Tibial nerve (tissue), 4 donors: Measurements from ENCODE around the gene OR52H1. TPM values are rescaled to one million over a fixed set of nuclear protein-coding genes. Genes with fewer than 3 reads are reported as not detected.

Experiments
- DNase-seq, 2 donors: peaks; one replicate each; pipeline ENCODE4 v3.0.0-alpha.2; 2019; ENCODE audit warnings: low spot score in 2 of 2
- H3K27ac ChIP-seq, 4 donors: fragments of 200-600 bp; sonication (generic) in 3 of 4; one replicate each; pipeline ENCODE4 v1.5.1; 2017 to 2019; ENCODE audit warnings: mild to moderate bottlenecking in 1 of 4
- H3K27me3 ChIP-seq, 2 donors: fragments of 200-600 bp; sonication (generic) in 1 of 2; one replicate each; pipeline versions ENCODE4 v1.5.1 to v1.6.0; 2017 to 2019
- H3K36me3 ChIP-seq, 3 donors: fragments of 200-600 bp; sonication (generic); one replicate each; pipeline ENCODE4 v1.5.1; 2018 to 2019
- H3K4me1 ChIP-seq, 4 donors: fragments of 200-600 bp; sonication (generic) in 3 of 4; one replicate each; pipeline ENCODE4 v1.5.1; 2017 to 2019
- H3K4me3 ChIP-seq, 4 donors: fragments of 200-600 bp; sonication (generic) in 3 of 4; one replicate each; pipeline ENCODE4 v1.5.1; 2017 to 2019; ENCODE audit warnings: mild to moderate bottlenecking in 1 of 4, moderate library complexity in 1 of 4
- H3K9me3 ChIP-seq, 4 donors: fragments of 200-600 bp; sonication (generic) in 3 of 4; one replicate each; pipeline ENCODE4 v1.5.1; 2017 to 2019
- EP300 ChIP-seq, 2 donors: sonication (generic); formaldehyde crosslinking; IDR thresholded peaks; one replicate each; pipeline ENCODE4 v1.6.1; 2017; ENCODE audit warnings: antibody characterized with exemption in 2 of 2, mild to moderate bottlenecking in 1 of 2
- POLR2A ChIP-seq, 2 donors: fragments of 450-650 bp; IDR thresholded peaks; one replicate each; pipeline ENCODE4 v1.6.1; 2017; ENCODE audit warnings: antibody characterized with exemption in 2 of 2, mild to moderate bottlenecking in 2 of 2, moderate library complexity in 2 of 2
- WGBS, 2 donors: methylation state at CpG; one replicate each; pipeline ENCODE4 v1.1.5; 2018; 5-methylcytosine and 5-hydroxymethylcytosine counted together
- total RNA-seq, 4 donors: library from RNA; depleted of rRNA; stranded (reverse); fragments of >200 nt; gene quantifications; one replicate each; pipeline ENCODE4 v1.1.0, GENCODE V29; 2016
- TF ChIP-seq, protein P1 (sequence below), 5 experiments: fragments of 200-600 bp in 3 of 5; fragments of 450-650 bp in 2 of 5; sonication (generic) in 3 of 5; IDR thresholded peaks; one replicate each; pipeline ENCODE4 v1.5.1; 2016 to 2019; ENCODE audit warnings: antibody characterized with exemption in 5 of 5, mild to moderate bottlenecking in 3 of 5, moderate library complexity in 2 of 5

The OR52H1 gene
- total RNA-seq, 4 donors from 2014 or later: 0.84 to 7.5 (median 1.3) TPM; not detected in 1

DNA sequence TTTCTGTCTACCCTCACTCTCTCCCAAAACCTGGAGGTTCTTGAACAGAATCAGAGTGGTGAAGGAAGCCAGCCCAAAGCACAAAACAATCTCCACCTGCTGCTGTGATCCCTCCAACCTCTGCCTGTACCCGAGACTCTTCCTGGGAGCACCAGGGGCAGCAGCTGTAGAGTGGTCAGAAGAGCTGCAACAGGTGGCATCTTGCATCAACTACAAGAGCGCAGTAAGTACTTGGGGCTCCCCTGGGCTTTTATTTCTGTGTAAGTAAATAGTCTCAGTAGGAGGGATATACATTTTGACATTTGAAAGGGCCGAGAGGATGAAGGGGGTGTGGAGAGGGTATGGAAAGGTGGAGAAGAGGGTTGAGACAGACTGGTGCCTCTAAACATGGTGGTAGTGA lies 23.6 kb downstream of the OR52H1 start:
- DNase-seq: no peak
- H3K4me3 ChIP-seq: no peak overlapping the region
- no peak for TF ChIP-seq EP300 (IDR thresholded peaks at IDR 0.05)
- TF ChIP-seq, protein P1, sequence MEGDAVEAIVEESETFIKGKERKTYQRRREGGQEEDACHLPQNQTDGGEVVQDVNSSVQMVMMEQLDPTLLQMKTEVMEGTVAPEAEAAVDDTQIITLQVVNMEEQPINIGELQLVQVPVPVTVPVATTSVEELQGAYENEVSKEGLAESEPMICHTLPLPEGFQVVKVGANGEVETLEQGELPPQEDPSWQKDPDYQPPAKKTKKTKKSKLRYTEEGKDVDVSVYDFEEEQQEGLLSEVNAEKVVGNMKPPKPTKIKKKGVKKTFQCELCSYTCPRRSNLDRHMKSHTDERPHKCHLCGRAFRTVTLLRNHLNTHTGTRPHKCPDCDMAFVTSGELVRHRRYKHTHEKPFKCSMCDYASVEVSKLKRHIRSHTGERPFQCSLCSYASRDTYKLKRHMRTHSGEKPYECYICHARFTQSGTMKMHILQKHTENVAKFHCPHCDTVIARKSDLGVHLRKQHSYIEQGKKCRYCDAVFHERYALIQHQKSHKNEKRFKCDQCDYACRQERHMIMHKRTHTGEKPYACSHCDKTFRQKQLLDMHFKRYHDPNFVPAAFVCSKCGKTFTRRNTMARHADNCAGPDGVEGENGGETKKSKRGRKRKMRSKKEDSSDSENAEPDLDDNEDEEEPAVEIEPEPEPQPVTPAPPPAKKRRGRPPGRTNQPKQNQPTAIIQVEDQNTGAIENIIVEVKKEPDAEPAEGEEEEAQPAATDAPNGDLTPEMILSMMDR (IDR thresholded peaks at IDR 0.05): no peak
- no peak for TF ChIP-seq POLR2A (IDR thresholded peaks at IDR 0.05)
- no peak overlapping the region for H3K27ac ChIP-seq
- no peaks in the 10 kb centered on the region for H3K9me3 ChIP-seq
- no peaks in the 10 kb centered on the region for H3K27me3 ChIP-seq
- H3K4me1 ChIP-seq: no peaks in the 10 kb centered on the region
- 58 to 59% methylated on average over 3 of the region's 3 CpGs for WGBS, 2 donors
- H3K36me3 ChIP-seq: peaks cover 0 to 5% (median 0%) of the 10 kb centered on the region in 3 donors

DNA sequence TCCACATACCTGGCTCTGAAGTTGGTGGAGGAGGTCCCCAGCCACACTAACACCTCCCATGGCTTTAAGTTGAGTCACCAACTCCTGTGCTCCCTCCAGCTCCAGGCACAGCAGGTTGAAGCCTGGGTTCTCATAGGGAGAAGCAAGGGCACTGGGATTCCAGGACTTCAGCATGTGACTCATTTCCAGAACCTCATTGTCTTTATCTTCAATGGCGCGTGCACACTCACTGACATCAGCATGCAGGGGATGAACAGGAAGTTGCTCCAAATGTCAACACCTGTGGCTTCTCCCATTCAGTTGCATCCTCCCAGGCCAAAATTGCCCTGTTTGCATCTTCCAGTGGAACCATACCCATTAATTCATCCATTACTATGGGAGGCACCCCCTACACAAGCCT lies 26.0 kb downstream of the OR52H1 start:
- Histone ChIP-seq H3K36me3 (peaks cover 0 to 5% (median 0%) of the 10 kb centered on the region in 3 donors), H3K27me3 (no peaks in the 10 kb centered on the region), H3K4me1 (no peaks in the 10 kb centered on the region), H3K9me3 (no peaks in the 10 kb centered on the region), H3K4me3 (no peak overlapping the region), H3K27ac (no peak overlapping the region)
- no peak for DNase-seq
- 95 to 100% methylated on average over 2 of the region's 2 CpGs for WGBS, 2 donors
- no peak for TF ChIP-seq EP300 (IDR thresholded peaks at IDR 0.05)
- no peak for TF ChIP-seq POLR2A (IDR thresholded peaks at IDR 0.05)
- TF ChIP-seq, protein P1 (IDR thresholded peaks at IDR 0.05): no peak

DNA sequence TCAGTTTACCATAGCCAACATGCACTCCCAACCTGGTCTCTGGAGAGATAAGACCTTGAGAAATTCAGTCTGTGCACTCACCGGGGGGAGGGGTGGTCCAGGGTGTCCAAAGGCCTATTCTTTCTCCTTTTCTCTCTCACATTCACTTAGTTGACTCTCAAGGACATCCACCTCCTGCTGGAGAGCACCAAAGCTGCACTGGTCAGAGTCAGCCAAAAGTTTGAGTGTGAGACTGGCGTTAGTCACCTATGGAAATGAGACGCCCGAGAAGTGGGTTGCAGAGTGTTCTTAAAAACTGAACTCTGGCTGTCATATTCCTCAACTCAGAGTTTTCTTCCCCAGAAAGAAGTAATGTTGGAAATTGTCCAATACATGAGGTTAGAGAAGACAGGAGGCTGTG lies 26.8 kb downstream of the OR52H1 start:
- Histone ChIP-seq H3K9me3 (no peaks in the 10 kb centered on the region), H3K4me1 (no peaks in the 10 kb centered on the region), H3K4me3 (no peak overlapping the region), H3K27me3 (no peaks in the 10 kb centered on the region), H3K36me3 (peaks cover 0 to 5% (median 0%) of the 10 kb centered on the region in 3 donors), H3K27ac (no peak overlapping the region)
- WGBS, 2 donors: 93 to 94% methylated on average over 4 of the region's 4 CpGs
- TF ChIP-seq, protein P1 (IDR thresholded peaks at IDR 0.05): no peak
- TF ChIP-seq POLR2A (IDR thresholded peaks at IDR 0.05): no peak
- TF ChIP-seq EP300 (IDR thresholded peaks at IDR 0.05): no peak
- no peak for DNase-seq

DNA sequence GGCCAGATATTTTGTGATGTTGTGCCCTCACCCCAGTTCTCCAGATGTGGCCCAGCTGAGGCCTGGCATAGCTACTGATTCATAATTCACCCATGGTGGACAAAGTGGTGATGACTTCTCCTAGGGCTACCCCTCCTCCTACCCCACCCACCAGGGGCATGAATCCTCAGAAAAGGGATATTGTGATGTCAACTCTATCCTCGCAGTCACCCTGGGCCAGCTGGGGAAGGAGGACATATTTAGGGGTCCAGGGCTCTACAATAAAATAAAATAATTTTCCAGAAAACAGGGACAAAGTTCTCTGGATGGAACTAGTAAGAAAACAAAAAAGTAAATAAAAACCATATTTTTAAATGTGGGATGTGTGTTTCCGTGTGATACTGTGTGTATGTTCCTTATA lies 31.7 kb downstream of the OR52H1 start, which contains the start of gene UBQLNL:
Gene UBQLNL, minus strand, starts transcription at position 101 of the 400 bp plus-strand sequence. CDS start 258 bp downstream, outside the sequence.
- no peaks in the 10 kb centered on the region for H3K36me3 ChIP-seq
- H3K27me3 ChIP-seq: no peaks in the 10 kb centered on the region
- WGBS, 2 donors: 92 to 94% methylated on average over 2 of the region's 2 CpGs
- no peaks in the 10 kb centered on the region for H3K9me3 ChIP-seq
- H3K4me3 ChIP-seq: no peak within 1 kb of the TSS
- TF ChIP-seq, protein P1 (IDR thresholded peaks at IDR 0.05): no peak
- no peak for TF ChIP-seq EP300 (IDR thresholded peaks at IDR 0.05)
- no peak for TF ChIP-seq POLR2A (IDR thresholded peaks at IDR 0.05)
- H3K4me1 ChIP-seq: no peaks in the 10 kb centered on the region
- no peak within 1 kb of the TSS for H3K27ac ChIP-seq
- DNase-seq: no peak

DNA sequence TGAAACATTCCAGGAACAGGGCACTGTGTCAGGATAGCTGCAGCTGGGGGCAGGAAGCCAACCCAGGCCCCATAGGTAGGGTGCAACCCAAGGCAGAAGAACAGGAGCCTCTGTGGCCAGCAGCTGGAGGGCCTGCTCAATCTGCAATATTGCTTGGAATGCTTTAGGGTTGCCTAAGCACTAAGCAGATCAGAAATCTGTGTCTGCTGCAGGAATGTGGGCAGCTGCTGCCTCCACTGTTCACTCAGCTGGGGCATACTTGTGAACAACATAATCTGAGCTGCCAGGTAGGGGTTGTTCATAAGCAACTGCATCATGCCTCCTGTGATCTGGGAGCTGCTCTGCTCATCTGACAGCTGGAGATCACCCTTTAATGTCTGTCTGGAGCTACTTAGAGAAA lies 33.5 kb downstream of the OR52H1 start:
- H3K36me3 ChIP-seq: no peaks in the 10 kb centered on the region
- no peak overlapping the region for H3K27ac ChIP-seq
- no peaks in the 10 kb centered on the region for H3K4me1 ChIP-seq
- H3K9me3 ChIP-seq: no peaks in the 10 kb centered on the region
- no peak overlapping the region for H3K4me3 ChIP-seq
- no peak for DNase-seq
- no peaks in the 10 kb centered on the region for H3K27me3 ChIP-seq
- no peak for TF ChIP-seq POLR2A (IDR thresholded peaks at IDR 0.05)

DNA sequence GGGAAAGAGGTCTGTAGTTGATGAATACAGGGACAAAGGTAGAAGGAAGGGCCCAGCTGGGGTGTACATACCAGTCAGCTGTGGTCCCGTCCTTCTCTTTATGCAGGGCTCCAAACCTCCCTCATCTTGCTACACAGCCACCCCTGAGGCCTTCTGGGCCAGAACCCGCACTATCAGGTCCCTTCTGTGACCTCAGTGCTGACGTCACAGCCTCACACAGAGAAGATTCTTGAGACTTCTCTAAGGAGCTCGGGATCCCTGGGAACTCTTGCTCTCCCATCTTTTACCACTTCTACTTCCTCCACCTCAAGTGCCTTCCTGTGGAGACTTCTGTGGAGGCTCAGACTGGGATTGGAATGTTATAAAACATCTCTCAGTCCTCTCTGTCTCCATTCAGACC lies 38.5 kb downstream of the OR52H1 start, which contains the start of gene UBQLN3:
Gene UBQLN3, minus strand, starts transcription at position 155 of the 400 bp plus-strand sequence. CDS start 399 bp downstream, outside the sequence.
- Histone ChIP-seq H3K27ac (no peak within 1 kb of the TSS), H3K27me3 (no peaks in the 10 kb centered on the region), H3K9me3 (no peaks in the 10 kb centered on the region), H3K36me3 (no peaks in the 10 kb centered on the region), H3K4me3 (no peak within 1 kb of the TSS), H3K4me1 (no peaks in the 10 kb centered on the region)
- WGBS, 2 donors: 75 to 78% methylated on average over 4 of the region's 4 CpGs
- TF ChIP-seq EP300 (IDR thresholded peaks at IDR 0.05) (no peak), POLR2A (IDR thresholded peaks at IDR 0.05) (no peak)
- TF ChIP-seq, protein P1 (IDR thresholded peaks at IDR 0.05): no peak
- no peak for DNase-seq
